Aorta (tissue), 5 donors: ENCODE results near the gene TRPM3. TPM values are rescaled to one million over a fixed set of nuclear protein-coding genes. Genes with fewer than 3 reads are reported as not detected.

Experiments used
- ATAC-seq: fragments of 200-7000 bp; cut with Tn5 transposase; one replicate; pipeline ENCODE4 v1.9.1; 2022; ENCODE audit warnings: moderate library complexity; ENCODE audit not compliant: low FRiP score
- DNase-seq, 2 donors: peaks; one replicate each; pipeline ENCODE4 v3.0.0-alpha.2; 2020
- H3K27ac ChIP-seq, 2 donors: one replicate each; pipeline ENCODE4 v1.5.1; 2013; ENCODE audit warnings: low read length in 2 of 2, mild to moderate bottlenecking in 2 of 2, moderate library complexity in 2 of 2, control low read depth in 1 of 2, inconsistent platforms in 1 of 2, low read depth in 1 of 2
- H3K27me3 ChIP-seq, 2 donors: one replicate each; pipeline ENCODE4 v1.6.1; 2013; ENCODE audit warnings: control low read depth in 1 of 2, low read length in 1 of 2, mild to moderate bottlenecking in 1 of 2, moderate library complexity in 1 of 2; ENCODE audit not compliant: insufficient read depth in 2 of 2, control insufficient read depth in 1 of 2
- H3K36me3 ChIP-seq, 2 donors: one replicate each; pipeline ENCODE4 v1.6.1; 2013; ENCODE audit warnings: control low read depth in 1 of 2, low read length in 1 of 2, mild to moderate bottlenecking in 1 of 2; ENCODE audit not compliant: insufficient read depth in 2 of 2, control insufficient read depth in 1 of 2
- H3K4me1 ChIP-seq, 2 donors: one replicate each; pipeline ENCODE4 v1.6.1; 2013; ENCODE audit warnings: low read length in 2 of 2, control low read depth in 1 of 2, mild to moderate bottlenecking in 1 of 2, moderate library complexity in 1 of 2; ENCODE audit not compliant: insufficient read depth in 2 of 2, control insufficient read depth in 1 of 2
- H3K4me3 ChIP-seq, 2 donors: one replicate each; pipeline ENCODE4 v1.5.1; 2013; ENCODE audit warnings: low read length in 2 of 2, control low read depth in 1 of 2, mild to moderate bottlenecking in 1 of 2
- H3K9me3 ChIP-seq: one replicate; pipeline ENCODE4 v1.6.1; 2013; ENCODE audit warnings: mild to moderate bottlenecking, low read length; ENCODE audit not compliant: control insufficient read depth
- WGBS, 2 donors: extraction: QIAGEN DNeasy Blood & Tissue Kit; methylation state at CpG; one replicate each; pipeline ENCODE4 v1.1.7; 2013; 5-methylcytosine and 5-hydroxymethylcytosine counted together
- intact Hi-C, 2 donors: fragments of 100-400 bp; cut with DNase I; formaldehyde crosslinking; loops; one replicate each; pipeline versions ENCODE4 v1.14.2 to v1.15.0; 2022
- polyA plus RNA-seq, 2 donors: library from polyadenylated mRNA; stranded (reverse); fragments of 200-250 nt; gene quantifications; one replicate each; pipeline ENCODE4 v1.2.3, GENCODE V29; 2013
- total RNA-seq, 2 donors: library from RNA; stranded (reverse); fragmentation: NEBNext Ultra II Directional; extraction: Animal tissue kit (Norgen Biotek cat#: 25700); gene quantifications; one replicate each; pipeline ENCODE4 v1.2.1, GENCODE V29; 2021
- donor health status: healthy with polysubstance abuse.
- donor health status: Bipolar disorder and iron deficiency.
- donor health status: DM: no; HTN: no; CAD: no.
- donor health status: DM: no; HTN: no; CAD: no.
- donor health status: DM: yes; HTN: yes; CAD: no.

The TRPM3 gene
- total and polyA plus RNA-seq, 4 donors = 0.13 to 5.7 (median 1.7) TPM

DNA sequence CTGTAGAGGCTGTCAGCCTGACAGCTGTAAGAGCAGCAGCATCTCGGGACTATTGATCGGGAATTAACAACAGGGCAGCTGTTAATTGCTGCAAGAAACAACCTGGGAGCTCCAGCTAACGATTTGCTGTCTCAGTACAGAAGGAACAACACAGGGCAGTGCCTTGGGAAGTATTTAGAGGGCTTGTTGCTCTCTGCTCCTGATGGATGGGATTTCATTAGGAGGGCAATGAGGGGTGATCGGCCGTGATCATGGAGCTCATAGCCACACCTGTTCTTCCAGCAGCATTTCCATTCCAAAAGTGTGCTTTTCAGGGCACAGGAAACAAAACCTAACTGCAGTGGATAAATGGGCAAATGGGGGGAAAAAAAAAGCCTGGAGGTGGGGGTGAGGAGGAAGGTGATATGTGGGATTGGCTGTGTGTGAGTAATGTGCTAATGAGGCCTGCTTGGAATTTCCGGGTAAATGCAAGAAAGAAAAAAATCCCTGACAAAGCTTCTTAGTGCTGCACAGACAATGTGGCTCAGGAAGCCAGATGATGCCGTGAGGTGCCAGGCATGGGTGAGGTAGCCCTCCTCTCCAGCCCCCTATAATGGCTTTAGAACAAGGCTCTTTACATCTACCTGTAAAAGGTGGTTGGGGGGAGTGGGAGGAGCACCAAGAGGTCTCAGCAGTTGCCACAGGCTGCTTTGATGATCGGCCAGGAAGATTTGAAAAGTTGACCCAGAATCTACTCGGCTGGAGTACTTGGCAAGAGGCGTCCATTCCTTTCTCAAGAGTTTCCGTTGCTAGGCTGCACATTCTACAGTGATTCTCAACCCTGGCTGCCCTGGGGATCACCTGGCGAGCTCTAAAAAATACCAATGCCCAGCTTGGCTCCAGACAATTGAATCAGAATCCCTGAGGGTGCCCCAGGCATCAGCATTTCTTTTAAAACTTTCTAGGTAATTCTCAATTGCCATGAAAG, 567.4 kb downstream of the TRPM3 start:
- peak overlapping the region in 1 of 2 donors; percentile 64 for H3K27ac ChIP-seq
- intact Hi-C loops = no loop called here
- no peaks in the 10 kb centered on the region for H3K27me3 ChIP-seq
- no peak overlapping the region for H3K4me3 ChIP-seq
- H3K4me1 ChIP-seq = no peaks in the 10 kb centered on the region
- no peaks in the 10 kb centered on the region for H3K9me3 ChIP-seq
- ATAC-seq = peak; percentile 55
- WGBS, 2 donors = 33 to 46% methylated on average over 12 of the region's 12 CpGs
- H3K36me3 ChIP-seq = no peaks in the 10 kb centered on the region
- DNase-seq = peak in 1 of 2 donors; percentile 56

DNA sequence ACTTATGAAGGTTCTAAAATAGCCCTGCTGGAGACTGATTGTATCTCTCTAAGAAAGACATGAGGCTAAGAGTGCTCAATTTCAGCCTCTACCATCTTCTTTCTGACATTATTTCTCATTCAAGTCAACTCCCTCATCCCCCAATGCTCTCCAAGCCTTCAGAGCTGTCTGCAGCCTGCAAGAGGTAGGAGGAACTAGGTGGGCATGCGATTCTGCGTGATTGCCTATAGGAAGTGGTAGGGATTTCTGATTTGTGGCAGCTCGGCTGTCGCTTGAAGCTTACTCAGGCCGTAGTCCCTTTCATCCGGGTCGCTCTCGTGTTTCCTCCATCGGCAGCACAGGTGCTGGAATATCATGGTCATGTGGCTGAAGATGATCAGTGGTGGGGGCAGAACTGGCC, 568.9 kb downstream of the TRPM3 start:
- no peaks in the 10 kb centered on the region for H3K27me3 ChIP-seq
- no peak overlapping the region for H3K27ac ChIP-seq
- no peaks in the 10 kb centered on the region for H3K9me3 ChIP-seq
- no peaks in the 10 kb centered on the region for H3K4me1 ChIP-seq
- ATAC-seq (no peak), DNase-seq (no peak)
- intact Hi-C loops = no loop called here
- H3K4me3 ChIP-seq = no peak overlapping the region
- H3K36me3 ChIP-seq = no peaks in the 10 kb centered on the region
- 96 to 98% methylated on average over 9 of the region's 9 CpGs for WGBS, 2 donors

DNA sequence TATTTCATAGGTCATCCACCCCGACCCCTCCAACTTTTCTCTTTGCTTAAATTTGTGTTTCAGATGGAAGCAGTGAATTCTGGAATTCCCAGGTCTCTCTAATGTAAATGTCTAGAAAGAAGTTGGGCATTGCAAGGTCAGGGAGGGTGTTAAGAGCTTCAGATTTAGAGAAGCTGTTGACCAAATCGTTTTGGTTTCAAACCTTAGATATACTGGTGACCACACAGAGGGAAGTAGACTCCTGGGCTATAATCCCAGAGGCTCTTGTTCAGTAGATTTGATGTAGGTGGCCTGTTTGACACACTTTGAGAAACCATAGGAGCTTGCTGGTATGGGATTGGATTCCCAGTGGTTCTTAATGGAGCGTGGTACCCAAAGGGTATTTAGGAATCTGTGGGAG, 569.6 kb downstream of the TRPM3 start:
- Histone ChIP-seq H3K4me3 (no peak overlapping the region), H3K36me3 (no peaks in the 10 kb centered on the region), H3K27me3 (no peaks in the 10 kb centered on the region), H3K27ac (no peak overlapping the region), H3K9me3 (no peaks in the 10 kb centered on the region), H3K4me1 (no peaks in the 10 kb centered on the region)
- ATAC-seq = no peak
- intact Hi-C loops = no loop called here
- WGBS, 2 donors = 94% methylated on average over 3 of the region's 3 CpGs
- DNase-seq = no peak

DNA sequence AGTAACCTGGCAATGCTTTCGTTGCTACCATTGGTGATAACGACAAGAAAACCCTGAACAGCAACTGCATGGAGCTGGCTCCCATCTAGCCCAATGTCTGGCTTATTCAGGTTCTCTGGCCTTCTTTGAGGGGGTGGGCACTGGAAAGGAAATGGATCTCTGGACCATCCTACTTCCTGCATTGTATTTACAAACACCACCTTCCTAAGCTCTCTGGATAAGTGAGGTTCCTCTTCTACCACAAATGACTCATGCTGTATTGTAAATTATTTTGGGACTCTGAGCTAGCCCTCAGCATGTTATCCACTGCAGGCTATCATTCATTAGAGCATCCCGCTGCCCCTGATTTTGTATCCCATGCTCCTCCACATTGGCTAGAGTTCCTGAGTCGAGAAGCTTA, 570.0 kb downstream of the TRPM3 start:
- intact Hi-C loops = no loop called here
- no peak for ATAC-seq
- DNase-seq = no peak
- H3K4me1 ChIP-seq = no peaks in the 10 kb centered on the region
- no peak overlapping the region for H3K4me3 ChIP-seq
- H3K27me3 ChIP-seq = no peaks in the 10 kb centered on the region
- H3K9me3 ChIP-seq = no peaks in the 10 kb centered on the region
- H3K36me3 ChIP-seq = no peaks in the 10 kb centered on the region
- WGBS, 2 donors = 93% methylated on average over 4 of the region's 4 CpGs
- no peak overlapping the region for H3K27ac ChIP-seq

DNA sequence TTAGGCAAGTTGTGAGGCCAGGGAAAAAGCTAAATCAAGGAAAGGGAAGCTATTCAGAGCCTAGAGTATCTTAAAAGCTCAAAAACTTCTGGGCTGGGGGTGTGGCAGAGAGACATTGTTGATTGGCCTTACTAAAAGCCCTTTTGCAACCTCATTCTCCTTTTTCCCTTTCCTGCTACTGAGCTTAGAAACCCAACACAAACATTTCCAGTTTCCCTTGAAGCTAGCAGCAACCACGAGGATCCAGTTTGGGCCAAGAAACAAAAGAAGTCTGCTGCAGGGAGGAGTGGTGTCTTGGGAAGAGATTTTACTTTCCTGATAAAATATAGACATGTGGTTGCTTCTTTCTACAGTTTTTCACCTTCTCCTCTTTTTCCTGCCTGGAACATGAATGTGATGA, 571.5 kb downstream of the TRPM3 start:
- Histone ChIP-seq H3K4me3 (no peak overlapping the region), H3K27ac (no peak overlapping the region), H3K4me1 (no peaks in the 10 kb centered on the region), H3K9me3 (no peaks in the 10 kb centered on the region), H3K27me3 (no peaks in the 10 kb centered on the region), H3K36me3 (no peaks in the 10 kb centered on the region)
- WGBS, 2 donors = 0 to 70% methylated on average over 1 of the region's 1 CpG
- DNase-seq = no peak
- intact Hi-C loops = no loop called here
- no peak for ATAC-seq

DNA sequence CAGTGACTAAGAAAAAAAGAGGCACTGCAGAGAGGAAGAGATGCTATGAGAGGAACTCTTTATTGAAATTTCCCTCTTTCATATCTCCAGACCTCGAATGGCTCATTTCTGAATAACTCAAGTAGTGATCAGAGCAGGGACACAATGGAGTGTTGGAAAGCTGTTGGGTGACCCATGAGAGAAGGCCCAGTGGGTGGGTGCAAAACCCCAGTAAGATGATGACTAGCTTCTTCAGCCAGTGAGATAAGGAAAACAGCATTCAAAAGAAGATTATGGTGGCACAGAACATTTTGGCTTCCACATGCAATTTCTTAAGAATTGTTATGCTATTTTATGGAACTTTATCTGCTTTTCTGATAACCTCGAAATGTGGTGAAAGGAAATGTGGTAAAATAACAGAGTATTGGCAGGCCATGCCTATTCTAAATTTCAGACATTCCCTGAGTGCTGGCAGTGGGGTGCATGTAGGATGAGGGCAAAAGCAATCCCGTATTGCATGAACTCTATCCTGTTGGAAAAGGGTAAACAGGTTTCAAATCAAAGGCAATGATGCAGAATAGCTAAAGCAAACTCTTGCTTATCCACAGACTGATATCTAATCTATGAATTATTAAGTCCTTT, 579.0 kb downstream of the TRPM3 start:
- Histone ChIP-seq H3K27ac (peak overlapping the region in 1 of 2 donors; percentile 10), H3K9me3 (no peaks in the 10 kb centered on the region), H3K36me3 (no peaks in the 10 kb centered on the region), H3K4me1 (no peaks in the 10 kb centered on the region), H3K27me3 (no peaks in the 10 kb centered on the region), H3K4me3 (no peak overlapping the region)
- DNase-seq = no peak
- no peak for ATAC-seq
- 3 to 10% methylated on average over 3 of the region's 3 CpGs for WGBS, 2 donors
- intact Hi-C loops = no loop called here

DNA sequence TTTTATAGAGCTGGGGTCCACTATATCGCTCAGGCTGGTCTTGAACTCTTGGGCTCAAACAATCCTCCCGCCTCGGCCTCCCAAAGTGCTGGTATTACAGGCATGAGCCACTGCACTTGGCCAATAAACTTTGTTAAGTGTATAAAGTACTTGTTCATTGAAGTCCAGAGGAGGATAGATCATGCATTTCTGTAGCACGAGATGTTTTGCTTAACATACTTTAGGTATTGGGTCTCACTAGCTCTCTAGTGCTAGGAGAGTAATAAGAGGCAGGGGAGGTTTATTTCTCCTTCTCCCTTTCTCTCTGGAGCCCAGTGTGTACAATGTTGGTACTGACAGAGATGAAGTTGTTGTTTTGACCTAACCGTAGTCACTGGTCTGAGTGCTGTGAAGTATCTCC, 581.4 kb downstream of the TRPM3 start:
- no peaks in the 10 kb centered on the region for H3K36me3 ChIP-seq

DNA sequence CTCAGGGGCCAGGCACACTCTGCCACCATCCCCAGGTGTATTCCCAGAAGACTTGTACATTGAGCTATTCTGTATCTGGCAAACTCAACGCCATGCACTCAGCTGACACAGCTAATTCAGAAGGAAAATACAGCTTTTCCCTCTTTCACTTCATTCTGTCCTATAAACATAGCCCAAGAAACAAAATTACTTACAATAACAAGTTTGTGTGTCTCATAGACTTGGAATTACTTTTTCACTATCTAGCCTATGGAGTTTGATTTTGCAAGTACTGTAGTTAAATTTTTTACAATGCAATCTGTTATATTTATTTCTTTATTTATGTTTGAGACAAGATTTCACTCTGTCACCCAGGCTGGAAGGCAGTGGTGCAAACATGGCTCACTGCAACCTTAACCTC, 581.9 kb downstream of the TRPM3 start:
- intact Hi-C loops = loop anchor here in 1 of 2 donors (5.0 to 10.0 kb wide), 2 partner anchors 33 to 55 kb away; no protein-coding TSS in a partner anchor
- 86 to 88% methylated on average over 1 of the region's 1 CpG for whole genome bisulfite sequencing, 2 donors

More for the DNA sequence above, 581.4 kb downstream of the TRPM3 start:
- Histone ChIP-seq H3K4me1 (no peaks in the 10 kb centered on the region), H3K27me3 (no peaks in the 10 kb centered on the region), H3K9me3 (no peaks in the 10 kb centered on the region), H3K4me3 (no peak overlapping the region), H3K27ac (no peak overlapping the region)
- intact Hi-C loops = no loop called here
- WGBS, 2 donors = 93 to 95% methylated on average over 5 of the region's 5 CpGs
- DNase-seq (no peak), ATAC-seq (no peak)

More for the DNA sequence above, 581.9 kb downstream of the TRPM3 start:
- H3K27me3 ChIP-seq = no peaks in the 10 kb centered on the region
- DNase-seq (no peak), ATAC-seq (no peak)
- no peaks in the 10 kb centered on the region for H3K4me1 ChIP-seq
- H3K4me3 ChIP-seq = no peak overlapping the region
- no peak overlapping the region for H3K27ac ChIP-seq
- no peaks in the 10 kb centered on the region for H3K9me3 ChIP-seq
- H3K36me3 ChIP-seq = no peaks in the 10 kb centered on the region
